GM19239 (cell line): ENCODE data around the gene RPS2.
"Not testable (repeated sequence)": the region's sequence is repeated elsewhere in the genome, so short reads cannot be mapped to it uniquely, and the experiment has no call there.

Experiments used
- DNase-seq: peaks from one replicate; pipeline ENCODE4 v3.0.0; 2011; ENCODE audit warnings: low spot score; ENCODE audit not compliant: insufficient read length
- FAIRE-seq: peaks from 2 replicates; lab custom pipeline; 2011; peaks lifted over from hg19 to GRCh38; lab: Jason Lieb, UNC

Gene RPS2

GRCh38 chr16:1968146-1968953 lies 3.7 kb upstream of the RPS2 start:
- no peak for FAIRE-seq
- DNase-seq = no peak

- DNase-seq = no peak
- FAIRE-seq = no peak
These were observed 1.8 kb upstream of the RPS2 start, which contains the start of gene RNF151 for GRCh38 chr16:1966460-1966859. Gene RNF151, plus strand, starts transcription at chr16:1966856. Its CDS starts 26 bp downstream, at chr16:1966882.

GRCh38 chr16:1965396-1966001 lies 873 bp upstream of the RPS2 start:
- FAIRE-seq (no peak), DNase-seq (no peak)

- FAIRE-seq (peak; percentile 11), DNase-seq (no peak)
These were observed 670 bp downstream of the RPS2 start for GRCh38 chr16:1963806-1964505.

- not testable (repeated sequence) for FAIRE-seq, DNase-seq
These were observed 2.2 kb downstream of the RPS2 start for GRCh38 chr16:1962161-1963153.

- no peak for DNase-seq
- FAIRE-seq = no peak
These were observed 3.0 kb downstream of the RPS2 start for GRCh38 chr16:1961651-1962067.

- FAIRE-seq = no peak
- DNase-seq = no peak
These were observed 3.7 kb downstream of the RPS2 start for GRCh38 chr16:1960665-1961630.

GRCh38 chr16:1959269-1960039 lies 5.2 kb downstream of the RPS2 start, which contains the start of gene NDUFB10:
Gene NDUFB10, plus strand, starts transcription at chr16:1959538. Its CDS starts 87 bp downstream, at chr16:1959625.
- FAIRE-seq = peak; percentile 87

GRCh38 chr16:1958715-1959268 lies 5.8 kb downstream of the RPS2 start:
- FAIRE-seq (no peak), DNase-seq (no peak)

More at GRCh38 chr16:1959269-1960039, 5.2 kb downstream of the RPS2 start, which contains the start of gene NDUFB10:
- DNase-seq = peak; percentile 93

- not testable (repeated sequence) for FAIRE-seq, DNase-seq
These were observed 6.5 kb downstream of the RPS2 start for GRCh38 chr16:1958143-1958491.

- DNase-seq, FAIRE-seq: not testable (repeated sequence)
These were observed 7.0 kb downstream of the RPS2 start for GRCh38 chr16:1957434-1958142.

GRCh38 chr16:1953734-1954133 lies 10.9 kb downstream of the RPS2 start:
- no peak for FAIRE-seq
- DNase-seq = no peak

GRCh38 chr16:1950559-1950958 lies 14.1 kb downstream of the RPS2 start:
- no peak for DNase-seq
- FAIRE-seq = no peak

- FAIRE-seq = no peak
- no peak for DNase-seq
These were observed 14.6 kb downstream of the RPS2 start for GRCh38 chr16:1950047-1950446.

- no peak for FAIRE-seq
- DNase-seq = no peak
These were observed 15.1 kb downstream of the RPS2 start for GRCh38 chr16:1949507-1949906.

- FAIRE-seq = no peak
These were observed 17.3 kb downstream of the RPS2 start for GRCh38 chr16:1947369-1947670.

More at GRCh38 chr16:1947369-1947670, 17.3 kb downstream of the RPS2 start:
- DNase-seq = no peak
